CD8-positive, alpha-beta memory T cell (primary cell): ENCODE results near the gene CWC27. TPM values are rescaled to one million over a fixed set of nuclear protein-coding genes. Genes with fewer than 3 reads are reported as not detected.
A peak's percentile ranks its signal among the peaks of the same experiment; 100 is the strongest.

Experiments used
- CTCF ChIA-PET: fragments of 350-600 bp; sonication (Branson Sonifier 250); formaldehyde crosslinking; loops from one replicate; lab custom pipeline; 2021; ENCODE audit warnings: antibody characterized with exemption; lab: Charles Lee
- POLR2A ChIA-PET: fragments of 350-600 bp; sonication (Branson Sonifier 250); formaldehyde crosslinking; loops from one replicate; lab custom pipeline; 2021; ENCODE audit warnings: antibody characterized with exemption; lab: Charles Lee
- DNase-seq, 5 donors: peaks; one replicate each; pipeline versions ENCODE4 v3.0.0 to v3.0.0-alpha.2; 2020 to 2022; ENCODE audit warnings: mixed read lengths in 1 of 5
- H3K27ac ChIP-seq: one replicate; pipeline ENCODE4 v1.7.0; 2013; ENCODE audit warnings: low read depth, mild to moderate bottlenecking, low read length, moderate library complexity
- H3K27me3 ChIP-seq: 2 replicates; pipeline ENCODE4 v1.7.0; 2013; ENCODE audit warnings: low read length, mild to moderate bottlenecking; ENCODE audit not compliant: insufficient read depth, poor library complexity, severe bottlenecking
- H3K36me3 ChIP-seq: 2 replicates; pipeline ENCODE4 v1.7.0; 2013; ENCODE audit warnings: mild to moderate bottlenecking, low read length, moderate library complexity; ENCODE audit not compliant: insufficient read depth
- H3K4me1 ChIP-seq: 2 replicates; pipeline ENCODE4 v1.7.0; 2013; ENCODE audit warnings: mild to moderate bottlenecking, low read length, moderate library complexity; ENCODE audit not compliant: insufficient read depth
- H3K4me3 ChIP-seq: 2 replicates; pipeline ENCODE4 v1.7.0; 2013; ENCODE audit warnings: mild to moderate bottlenecking, low read length
- H3K9me3 ChIP-seq: 2 replicates; pipeline ENCODE4 v1.7.0; 2013; ENCODE audit warnings: mild to moderate bottlenecking, low read length
- H3K27ac Mint-ChIP-seq, 8 donors: one replicate each; pipeline ENCODE4 v1.8.0; 2020 to 2021; ENCODE audit warnings: mixed read lengths in 8 of 8, mild to moderate bottlenecking in 6 of 8, inconsistent platforms in 3 of 8, moderate library complexity in 3 of 8
- H3K27me3 Mint-ChIP-seq, 2 donors: one replicate each; pipeline ENCODE4 v1.8.0; 2020 to 2021; ENCODE audit warnings: mixed read lengths in 2 of 2, mild to moderate bottlenecking in 1 of 2, moderate library complexity in 1 of 2
- H3K36me3 Mint-ChIP-seq, 3 donors: one replicate each; pipeline ENCODE4 v1.8.0; 2020 to 2021; ENCODE audit warnings: mixed read lengths in 3 of 3, inconsistent platforms in 1 of 3, mild to moderate bottlenecking in 1 of 3
- H3K4me1 Mint-ChIP-seq, 3 donors: one replicate each; pipeline ENCODE4 v1.8.0; 2020 to 2021; ENCODE audit warnings: mixed read lengths in 3 of 3, inconsistent platforms in 1 of 3, mild to moderate bottlenecking in 1 of 3
- H3K4me3 Mint-ChIP-seq, 7 donors: one replicate each; pipeline ENCODE4 v1.8.0; 2020 to 2021; ENCODE audit warnings: mixed read lengths in 7 of 7, mild to moderate bottlenecking in 6 of 7, moderate library complexity in 4 of 7, inconsistent platforms in 2 of 7
- H3K9me3 Mint-ChIP-seq, 5 donors: one replicate each; pipeline ENCODE4 v1.8.0; 2020 to 2022; ENCODE audit warnings: mixed read lengths in 5 of 5, mild to moderate bottlenecking in 3 of 5, moderate library complexity in 2 of 5, inconsistent platforms in 1 of 5
- polyA plus RNA-seq: library from polyadenylated mRNA; unstranded; fragments of 300-500 nt; fragmentation: Illumina TruSeq; gene quantifications from one replicate; pipeline ENCODE4 v1.2.3, GENCODE V29; 2021
- total RNA-seq, 2 experiments: library from RNA; stranded (reverse); gene quantifications; one replicate each; pipeline ENCODE4 v1.2.3, GENCODE V29; 2021

CWC27 gene
- total and polyA plus RNA-seq, 3 experiments from 2014 or later = 32.8 to 38.0 (median 36.3) TPM

GRCh38 chr5:65034029-65034812, 265.5 kb downstream of the CWC27 start:
- Histone ChIP-seq H3K4me1 (peaks cover 28% of the 10 kb centered on the region), H3K27ac (peak overlapping the region; percentile 95), H3K27me3 (no peaks in the 10 kb centered on the region), H3K4me3 (no peak overlapping the region), H3K36me3 (no peaks in the 10 kb centered on the region), H3K9me3 (no peaks in the 10 kb centered on the region)
- Mint-ChIP-seq H3K27ac (peak overlapping the region; percentile 72 to 99 (median 93)), H3K4me1 (peaks cover 28 to 42% (median 34%) of the 10 kb centered on the region in 3 donors), H3K4me3 (peak overlapping the region; percentile 59 to 85 (median 82)), H3K27me3 (no peaks in the 10 kb centered on the region), H3K36me3 (peaks cover 0 to 7% (median 0%) of the 10 kb centered on the region in 3 donors), H3K9me3 (no peaks in the 10 kb centered on the region)
- ChIA-PET CTCF (interaction anchor here (0.5 to 2.3 kb wide), 6 partner anchors 11 to 69 kb away, joined by 3 to 6 read pairs (median 4); no protein-coding TSS in a partner anchor), POLR2A (interaction anchor here (2.4 kb wide), 1 partner anchor 69 kb away, joined by 14 read pairs; no protein-coding TSS in a partner anchor)
- no peak for DNase-seq

- H3K9me3 ChIP-seq = no peaks in the 10 kb centered on the region
- CTCF ChIA-PET = interaction anchor here (0.8 to 2.3 kb wide), 4 partner anchors 21 to 448 kb away, joined by 3 to 6 read pairs (median 6); no protein-coding TSS in a partner anchor
- H3K4me1 Mint-ChIP-seq = peaks cover 28 to 42% (median 34%) of the 10 kb centered on the region in 3 donors
- H3K27ac Mint-ChIP-seq = peak overlapping the region; percentile 91 to 99 (median 98)
- POLR2A ChIA-PET = interaction anchor here (0.6 to 2.4 kb wide), 4 partner anchors 10 to 447 kb away, joined by 3 to 14 read pairs (median 5); partner anchors contain the start of gene ADAMTS6
- H3K4me3 Mint-ChIP-seq = peak overlapping the region; percentile 77 to 86 (median 83)
- no peaks in the 10 kb centered on the region for H3K27me3 ChIP-seq
- peaks cover 0 to 2% of the 10 kb centered on the region in 2 donors for H3K27me3 Mint-ChIP-seq
- H3K4me1 ChIP-seq = peaks cover 28% of the 10 kb centered on the region
- no peaks in the 10 kb centered on the region for H3K36me3 ChIP-seq
- peak overlapping the region; percentile 95 for H3K27ac ChIP-seq
- H3K36me3 Mint-ChIP-seq = peaks cover 0 to 7% (median 0%) of the 10 kb centered on the region in 3 donors
- peak overlapping the region; percentile 86 for H3K4me3 ChIP-seq
- no peak for DNase-seq
- no peaks in the 10 kb centered on the region for H3K9me3 Mint-ChIP-seq
Observed at GRCh38 chr5:65034813-65035209, 266.1 kb downstream of the CWC27 start.

- no peaks in the 10 kb centered on the region for H3K9me3 ChIP-seq
- peak overlapping the region; percentile 91 to 99 (median 98) for H3K27ac Mint-ChIP-seq
- peak overlapping the region; percentile 86 for H3K4me3 ChIP-seq
- peak; percentile 78 to 94 (median 90) for DNase-seq
- H3K4me1 ChIP-seq = peaks cover 28% of the 10 kb centered on the region
- ChIA-PET CTCF (interaction anchor here (0.8 to 2.3 kb wide), 4 partner anchors 22 to 448 kb away, joined by 3 to 6 read pairs (median 6); no protein-coding TSS in a partner anchor), POLR2A (interaction anchor here (0.6 to 2.4 kb wide), 5 partner anchors 10 to 527 kb away, joined by 3 to 14 read pairs (median 4); partner anchors contain the start of genes ADAMTS6, CENPK and PPWD1)
- H3K9me3 Mint-ChIP-seq = no peaks in the 10 kb centered on the region
- peak overlapping the region; percentile 95 for H3K27ac ChIP-seq
- H3K4me3 Mint-ChIP-seq = peak overlapping the region; percentile 77 to 86 (median 83)
- H3K4me1 Mint-ChIP-seq = peaks cover 28 to 42% (median 34%) of the 10 kb centered on the region in 3 donors
- no peaks in the 10 kb centered on the region for H3K27me3 ChIP-seq
- peaks cover 0 to 7% (median 0%) of the 10 kb centered on the region in 3 donors for H3K36me3 Mint-ChIP-seq
- H3K27me3 Mint-ChIP-seq = peaks cover 0 to 2% of the 10 kb centered on the region in 2 donors
- no peaks in the 10 kb centered on the region for H3K36me3 ChIP-seq
Observed at GRCh38 chr5:65035211-65036206, 266.8 kb downstream of the CWC27 start.

GRCh38 chr5:65037831-65038815, 269.4 kb downstream of the CWC27 start:
- Histone ChIP-seq H3K27ac (no peak overlapping the region), H3K4me3 (no peak overlapping the region), H3K4me1 (peaks cover 28% of the 10 kb centered on the region), H3K36me3 (no peaks in the 10 kb centered on the region), H3K27me3 (no peaks in the 10 kb centered on the region), H3K9me3 (no peaks in the 10 kb centered on the region)
- Mint-ChIP-seq H3K36me3 (peaks cover 0 to 7% (median 0%) of the 10 kb centered on the region in 3 donors), H3K4me3 (peak overlapping the region in 6 of 7 donors; percentile 11 to 67 (median 36)), H3K27me3 (peaks cover 0 to 2% of the 10 kb centered on the region in 2 donors), H3K4me1 (peaks cover 28 to 42% (median 34%) of the 10 kb centered on the region in 3 donors), H3K27ac (peak overlapping the region; percentile 91 to 99 (median 98)), H3K9me3 (no peaks in the 10 kb centered on the region)
- peak in 3 of 5 donors; percentile 13 to 46 (median 32) for DNase-seq
- CTCF ChIA-PET = interaction anchor here (0.9 to 1.5 kb wide), 3 partner anchors 10 to 445 kb away, joined by 4 to 5 read pairs (median 4); no protein-coding TSS in a partner anchor
- POLR2A ChIA-PET = no interaction called here

DNA sequence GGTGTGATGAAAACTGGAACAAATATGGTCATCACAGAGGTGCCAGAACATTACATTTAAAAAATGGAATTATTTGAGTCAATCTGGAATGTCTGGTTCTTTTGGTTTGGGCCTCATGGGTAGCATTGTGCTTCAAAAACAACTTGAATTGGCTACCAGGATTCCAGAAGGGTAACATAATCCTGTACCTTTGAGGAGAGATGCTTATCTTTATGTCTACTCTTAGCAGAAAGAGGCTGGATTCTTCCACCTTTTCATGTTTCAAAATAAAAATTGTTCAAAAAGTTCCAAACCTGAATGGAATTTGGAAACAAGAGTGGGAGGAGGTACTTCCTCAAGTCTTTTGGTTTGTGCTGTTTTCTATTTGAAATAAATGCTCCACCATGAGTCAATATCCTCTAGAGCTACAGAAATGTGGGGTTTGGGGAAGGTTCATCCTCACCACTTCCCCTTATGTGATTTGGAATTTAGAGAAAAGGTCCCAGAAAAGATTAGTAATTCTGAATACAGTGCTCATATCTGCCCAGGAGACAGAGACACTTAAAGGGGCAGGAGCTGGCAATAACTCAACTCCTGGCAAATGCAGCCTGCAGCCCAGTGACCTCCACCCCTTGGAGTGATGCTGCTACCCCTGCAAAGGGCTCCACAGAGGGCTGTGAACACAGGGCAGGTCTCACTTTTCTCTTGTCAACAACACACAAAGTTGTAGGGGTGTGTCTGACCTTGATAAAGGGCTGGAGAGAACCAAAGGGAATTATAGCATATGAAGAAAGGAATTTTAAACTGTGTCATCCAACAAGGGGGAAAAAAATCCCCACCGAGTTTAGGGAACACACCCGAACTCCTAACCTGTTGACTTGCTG, 272.8 kb downstream of the CWC27 start:
- Histone ChIP-seq H3K27me3 (no peaks in the 10 kb centered on the region), H3K4me3 (no peak overlapping the region), H3K4me1 (peaks cover 17% of the 10 kb centered on the region), H3K9me3 (no peaks in the 10 kb centered on the region), H3K36me3 (no peaks in the 10 kb centered on the region), H3K27ac (no peak overlapping the region)
- Mint-ChIP-seq H3K27me3 (peaks cover 0 to 2% of the 10 kb centered on the region in 2 donors), H3K9me3 (no peaks in the 10 kb centered on the region), H3K4me1 (peaks cover 19 to 23% (median 21%) of the 10 kb centered on the region in 3 donors), H3K4me3 (no peak overlapping the region), H3K27ac (no peak overlapping the region), H3K36me3 (no peaks in the 10 kb centered on the region)
- ChIA-PET CTCF (no interaction called here), POLR2A (no interaction called here)
- no peak for DNase-seq

- ChIA-PET POLR2A (no interaction called here), CTCF (no interaction called here)
- Histone ChIP-seq H3K27me3 (no peaks in the 10 kb centered on the region), H3K4me1 (no peaks in the 10 kb centered on the region), H3K27ac (no peak overlapping the region), H3K9me3 (no peaks in the 10 kb centered on the region), H3K36me3 (no peaks in the 10 kb centered on the region), H3K4me3 (no peak overlapping the region)
- peaks cover 0 to 2% of the 10 kb centered on the region in 2 donors for H3K27me3 Mint-ChIP-seq
- DNase-seq = no peak
- no peak overlapping the region for H3K4me3 Mint-ChIP-seq
- H3K4me1 Mint-ChIP-seq = no peaks in the 10 kb centered on the region
- peak overlapping the region in 1 of 8 donors; percentile 16 for H3K27ac Mint-ChIP-seq
- H3K9me3 Mint-ChIP-seq = no peaks in the 10 kb centered on the region
- H3K36me3 Mint-ChIP-seq = no peaks in the 10 kb centered on the region
Observed at GRCh38 chr5:65043843-65044359, 275.2 kb downstream of the CWC27 start.
